Epithelial cell of prostate (primary cell): Measurements from ENCODE around the gene EYA3.

Experiments
- DNase-seq: peaks from one replicate; pipeline ENCODE4 v3.0.0-alpha.2; 2011; ENCODE audit warnings: low read depth, low spot score
- H3K27ac ChIP-seq: fragments of 450-650 bp; 2 replicates; pipeline ENCODE4 v1.5.1; 2017; ENCODE audit warnings: mild to moderate bottlenecking

Gene EYA3

GRCh38 chr1:28074892-28075511 lies 13.4 kb downstream of the EYA3 start:
- DNase-seq: no peak

GRCh38 chr1:28073867-28074266 lies 14.5 kb downstream of the EYA3 start:
- DNase-seq: no peak
- H3K27ac ChIP-seq: no peak overlapping the region

More at GRCh38 chr1:28074892-28075511, 13.4 kb downstream of the EYA3 start:
- no peak overlapping the region for H3K27ac ChIP-seq

GRCh38 chr1:28071813-28072212 lies 16.6 kb downstream of the EYA3 start:
- DNase-seq: no peak
- no peak overlapping the region for H3K27ac ChIP-seq

- no peak overlapping the region for H3K27ac ChIP-seq
- DNase-seq: no peak
Measured at GRCh38 chr1:28070725-28071593, 17.5 kb downstream of the EYA3 start.

- peak overlapping the region; percentile 75 for H3K27ac ChIP-seq
- DNase-seq: no peak
Measured at GRCh38 chr1:28067523-28068090, 20.8 kb downstream of the EYA3 start.

GRCh38 chr1:28066393-28067154 lies 21.8 kb downstream of the EYA3 start:
- peak overlapping the region; percentile 75 for H3K27ac ChIP-seq
- DNase-seq: no peak

- H3K27ac ChIP-seq: peak overlapping the region; percentile 75
- no peak for DNase-seq
Measured at GRCh38 chr1:28064064-28064463, 24.3 kb downstream of the EYA3 start.

- no peak overlapping the region for H3K27ac ChIP-seq
- DNase-seq: no peak
Measured at GRCh38 chr1:28062806-28063205, 25.6 kb downstream of the EYA3 start.

- no peak for DNase-seq
- no peak overlapping the region for H3K27ac ChIP-seq
Measured at GRCh38 chr1:28058971-28059878, 29.2 kb downstream of the EYA3 start.

- no peak for DNase-seq
Measured at GRCh38 chr1:28058168-28058567, 30.2 kb downstream of the EYA3 start.

GRCh38 chr1:28056129-28056925 lies 32.1 kb downstream of the EYA3 start:
- H3K27ac ChIP-seq: no peak overlapping the region
- no peak for DNase-seq

More at GRCh38 chr1:28058168-28058567, 30.2 kb downstream of the EYA3 start:
- no peak overlapping the region for H3K27ac ChIP-seq

- H3K27ac ChIP-seq: no peak overlapping the region
Measured at GRCh38 chr1:28050776-28051175, 37.6 kb downstream of the EYA3 start.

GRCh38 chr1:28046716-28047115 lies 41.7 kb downstream of the EYA3 start:
- H3K27ac ChIP-seq: no peak overlapping the region
- DNase-seq: no peak

More at GRCh38 chr1:28050776-28051175, 37.6 kb downstream of the EYA3 start:
- no peak for DNase-seq

- no peak for DNase-seq
- H3K27ac ChIP-seq: no peak overlapping the region
Measured at GRCh38 chr1:28045777-28046176, 42.6 kb downstream of the EYA3 start.

- no peak for DNase-seq
- no peak overlapping the region for H3K27ac ChIP-seq
Measured at GRCh38 chr1:28044399-28044798, 44.0 kb downstream of the EYA3 start.

- H3K27ac ChIP-seq: no peak overlapping the region
- DNase-seq: no peak
Measured at GRCh38 chr1:28039341-28039740, 49.1 kb downstream of the EYA3 start.

GRCh38 chr1:28037946-28038345 lies 50.5 kb downstream of the EYA3 start:
- H3K27ac ChIP-seq: peak overlapping the region; percentile 19
- peak; percentile 16 for DNase-seq

GRCh38 chr1:28037206-28037605 lies 51.2 kb downstream of the EYA3 start:
- peak overlapping the region; percentile 19 for H3K27ac ChIP-seq
- DNase-seq: no peak

- no peak for DNase-seq
- H3K27ac ChIP-seq: no peak overlapping the region
Measured at GRCh38 chr1:28036431-28036830, 52.0 kb downstream of the EYA3 start.
